ENCODE data around the gene SLC5A5.

DNA sequence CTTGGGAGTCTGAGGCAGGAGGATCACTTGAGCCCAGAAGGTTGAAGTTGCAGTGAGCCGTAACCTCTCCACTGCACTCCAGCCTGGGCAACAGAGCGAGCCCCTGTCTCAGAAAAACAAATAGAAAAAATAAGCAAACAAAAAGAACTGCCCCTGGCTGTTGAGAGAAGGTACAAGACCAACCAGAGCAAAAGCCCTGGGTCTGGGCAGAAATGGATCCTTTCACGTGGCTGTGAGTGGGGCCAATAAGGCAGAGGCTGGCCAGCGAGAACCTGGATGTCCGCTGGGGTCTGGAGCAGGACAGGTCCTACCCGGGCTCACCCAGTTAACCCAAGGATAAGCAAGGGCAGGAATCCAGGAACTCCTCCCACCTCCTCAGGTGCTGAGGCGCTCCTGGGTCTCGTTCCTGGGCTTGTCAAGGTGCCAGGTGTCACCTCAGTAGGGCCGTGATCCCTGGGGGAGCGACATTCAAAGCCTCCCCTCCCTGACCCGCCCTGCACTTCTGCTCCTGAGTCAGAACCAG lies 4.7 kb upstream of the SLC5A5 start:
- TF ChIP-seq, protein P1, sequence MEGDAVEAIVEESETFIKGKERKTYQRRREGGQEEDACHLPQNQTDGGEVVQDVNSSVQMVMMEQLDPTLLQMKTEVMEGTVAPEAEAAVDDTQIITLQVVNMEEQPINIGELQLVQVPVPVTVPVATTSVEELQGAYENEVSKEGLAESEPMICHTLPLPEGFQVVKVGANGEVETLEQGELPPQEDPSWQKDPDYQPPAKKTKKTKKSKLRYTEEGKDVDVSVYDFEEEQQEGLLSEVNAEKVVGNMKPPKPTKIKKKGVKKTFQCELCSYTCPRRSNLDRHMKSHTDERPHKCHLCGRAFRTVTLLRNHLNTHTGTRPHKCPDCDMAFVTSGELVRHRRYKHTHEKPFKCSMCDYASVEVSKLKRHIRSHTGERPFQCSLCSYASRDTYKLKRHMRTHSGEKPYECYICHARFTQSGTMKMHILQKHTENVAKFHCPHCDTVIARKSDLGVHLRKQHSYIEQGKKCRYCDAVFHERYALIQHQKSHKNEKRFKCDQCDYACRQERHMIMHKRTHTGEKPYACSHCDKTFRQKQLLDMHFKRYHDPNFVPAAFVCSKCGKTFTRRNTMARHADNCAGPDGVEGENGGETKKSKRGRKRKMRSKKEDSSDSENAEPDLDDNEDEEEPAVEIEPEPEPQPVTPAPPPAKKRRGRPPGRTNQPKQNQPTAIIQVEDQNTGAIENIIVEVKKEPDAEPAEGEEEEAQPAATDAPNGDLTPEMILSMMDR (tag by site-specific recombination; IDR thresholded peaks at IDR 0.05) = no peak
- TF ChIP-seq KLF1 (tag by site-specific recombination; IDR thresholded peaks at IDR 0.05) (no peak), YY1 (tag by site-specific recombination; IDR thresholded peaks at IDR 0.05) (no peak), ZNF221 (tag by site-specific recombination; IDR thresholded peaks at IDR 0.05; ENCODE audit: borderline replicate concordance) (no peak), ZBTB21 (tag by site-specific recombination; IDR thresholded peaks at IDR 0.05) (no peak)
